ENCODE results near the gene PGAM1.

PGAM1 gene

DNA sequence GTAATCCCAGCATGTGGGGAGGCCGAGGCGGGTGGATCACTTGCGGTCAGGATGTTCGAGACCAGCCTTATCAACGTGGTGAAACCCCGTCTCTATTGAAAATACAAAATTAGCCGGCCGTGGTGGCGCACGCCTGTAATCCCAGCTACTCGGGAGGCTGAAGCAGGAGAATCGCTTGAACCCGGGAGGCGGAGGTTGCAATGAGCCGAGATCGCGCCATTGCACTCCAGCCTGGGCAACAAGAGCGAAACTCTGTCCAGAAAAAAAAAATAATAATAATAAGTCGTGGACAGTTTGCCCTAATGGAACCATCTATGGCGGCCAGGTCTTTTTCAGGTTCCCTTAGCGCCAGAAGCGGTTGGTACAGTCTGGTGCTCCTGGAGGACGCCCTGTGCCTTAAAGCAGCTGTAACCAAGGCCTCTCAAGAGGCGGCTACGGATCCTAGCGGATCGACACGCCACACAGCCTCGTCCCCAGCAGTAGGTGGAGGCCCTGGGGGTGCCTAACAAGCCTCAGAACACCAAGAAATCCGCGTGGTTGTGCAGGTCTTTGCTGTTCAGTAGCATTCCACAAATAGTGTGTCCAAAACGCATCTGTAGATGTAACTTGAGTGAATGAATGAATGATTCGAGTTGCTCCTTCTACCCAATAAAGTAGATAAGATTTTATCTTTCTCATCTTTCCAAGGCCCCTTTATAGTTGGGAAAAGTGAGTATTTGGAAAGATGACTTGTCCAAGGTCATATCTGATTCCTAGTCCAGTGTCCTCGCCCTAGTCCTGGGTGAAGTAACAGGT lies 982 bp downstream of the PGAM1 start:
- Histone ChIP-seq H3K27ac (peak overlapping the region; percentile 87), H3K27me3 (ENCODE audit: insufficient read depth, low read depth) (no peaks in the 10 kb centered on the region), H3K4me3 (IDR thresholded peaks at IDR 0.05; ENCODE audit: insufficient read depth, low read depth, low read length) (no peak overlapping the region), H3K79me2 (ENCODE audit: insufficient read depth, low read depth) (peaks cover 43% of the 10 kb centered on the region), H2AFZ (ENCODE audit: low read depth) (peak overlapping the region; percentile 44; the same call in 1 of the 2 replicates), H3K36me3 (ENCODE audit: insufficient read depth) (peaks cover 20% of the 10 kb centered on the region), H3K9ac (peak overlapping the region; percentile 96), H3K4me1 (ENCODE audit: low read depth, poor library complexity, severe bottlenecking) (peaks cover 20% of the 10 kb centered on the region), H3K4me2 (peak overlapping the region; percentile 77), H4K20me1 (ENCODE audit: insufficient read depth) (0 out of 2 replicates have a peak, but pooled peaks cover 6% of the 10 kb centered on the region)
- TF ChIP-seq, protein P1, sequence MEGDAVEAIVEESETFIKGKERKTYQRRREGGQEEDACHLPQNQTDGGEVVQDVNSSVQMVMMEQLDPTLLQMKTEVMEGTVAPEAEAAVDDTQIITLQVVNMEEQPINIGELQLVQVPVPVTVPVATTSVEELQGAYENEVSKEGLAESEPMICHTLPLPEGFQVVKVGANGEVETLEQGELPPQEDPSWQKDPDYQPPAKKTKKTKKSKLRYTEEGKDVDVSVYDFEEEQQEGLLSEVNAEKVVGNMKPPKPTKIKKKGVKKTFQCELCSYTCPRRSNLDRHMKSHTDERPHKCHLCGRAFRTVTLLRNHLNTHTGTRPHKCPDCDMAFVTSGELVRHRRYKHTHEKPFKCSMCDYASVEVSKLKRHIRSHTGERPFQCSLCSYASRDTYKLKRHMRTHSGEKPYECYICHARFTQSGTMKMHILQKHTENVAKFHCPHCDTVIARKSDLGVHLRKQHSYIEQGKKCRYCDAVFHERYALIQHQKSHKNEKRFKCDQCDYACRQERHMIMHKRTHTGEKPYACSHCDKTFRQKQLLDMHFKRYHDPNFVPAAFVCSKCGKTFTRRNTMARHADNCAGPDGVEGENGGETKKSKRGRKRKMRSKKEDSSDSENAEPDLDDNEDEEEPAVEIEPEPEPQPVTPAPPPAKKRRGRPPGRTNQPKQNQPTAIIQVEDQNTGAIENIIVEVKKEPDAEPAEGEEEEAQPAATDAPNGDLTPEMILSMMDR (conservative IDR thresholded peaks at IDR 0.05; ENCODE audit: low read depth, low read length) = no peak

- H3K4me2 ChIP-seq = peak overlapping the region; percentile 77
- no peak overlapping the region; the same call in 1 of the 2 replicates for H3K27ac ChIP-seq
- peaks cover 43% of the 10 kb centered on the region for H3K79me2 ChIP-seq (ENCODE audit: insufficient read depth, low read depth)
- H4K20me1 ChIP-seq (ENCODE audit: insufficient read depth) = 0 out of 2 replicates have a peak, but pooled peaks cover 6% of the 10 kb centered on the region
- peaks cover 20% of the 10 kb centered on the region for H3K4me1 ChIP-seq (ENCODE audit: low read depth, poor library complexity, severe bottlenecking)
- no peak overlapping the region for H3K4me3 ChIP-seq (IDR thresholded peaks at IDR 0.05; ENCODE audit: insufficient read depth, low read depth, low read length)
- TF ChIP-seq, protein P1 (conservative IDR thresholded peaks at IDR 0.05; ENCODE audit: low read depth, low read length) = no peak
- no peak overlapping the region for H3K9ac ChIP-seq
- H3K27me3 ChIP-seq (ENCODE audit: insufficient read depth, low read depth) = no peaks in the 10 kb centered on the region
- H3K36me3 ChIP-seq (ENCODE audit: insufficient read depth) = peaks cover 21% of the 10 kb centered on the region
- no peak overlapping the region for H2AFZ ChIP-seq (ENCODE audit: low read depth)
Measured at GRCh38 chr10:97427571-97428179, 1.7 kb downstream of the PGAM1 start.

GRCh38 chr10:97428572-97428981 lies 2.6 kb downstream of the PGAM1 start:
- H3K4me2 ChIP-seq = no peak overlapping the region
- H3K4me1 ChIP-seq (ENCODE audit: low read depth, poor library complexity, severe bottlenecking) = peaks cover 20% of the 10 kb centered on the region
- peaks cover 43% of the 10 kb centered on the region for H3K79me2 ChIP-seq (ENCODE audit: insufficient read depth, low read depth)
- H3K27ac ChIP-seq = no peak overlapping the region; the same call in 1 of the 2 replicates
- no peak overlapping the region for H2AFZ ChIP-seq (ENCODE audit: low read depth)
- H4K20me1 ChIP-seq (ENCODE audit: insufficient read depth) = 0 out of 2 replicates have a peak, but pooled peaks cover 6% of the 10 kb centered on the region
- no peaks in the 10 kb centered on the region for H3K27me3 ChIP-seq (ENCODE audit: insufficient read depth, low read depth)
- no peak overlapping the region for H3K9ac ChIP-seq
- no peak overlapping the region for H3K4me3 ChIP-seq (IDR thresholded peaks at IDR 0.05; ENCODE audit: insufficient read depth, low read depth, low read length)
- H3K36me3 ChIP-seq (ENCODE audit: insufficient read depth) = peaks cover 22% of the 10 kb centered on the region
- TF ChIP-seq, protein P1 (conservative IDR thresholded peaks at IDR 0.05; ENCODE audit: low read depth, low read length) = no peak

- peaks cover 14% of the 10 kb centered on the region; the same call in 1 of the 2 replicates for H3K36me3 ChIP-seq (ENCODE audit: insufficient read depth)
- H3K27me3 ChIP-seq (ENCODE audit: insufficient read depth, low read depth) = no peaks in the 10 kb centered on the region
- H4K20me1 ChIP-seq (ENCODE audit: insufficient read depth) = 0 out of 2 replicates have a peak, but pooled peaks cover 6% of the 10 kb centered on the region
- no peak overlapping the region for H3K4me2 ChIP-seq
- H2AFZ ChIP-seq (ENCODE audit: low read depth) = no peak overlapping the region
- H3K4me3 ChIP-seq (IDR thresholded peaks at IDR 0.05; ENCODE audit: insufficient read depth, low read depth, low read length) = no peak overlapping the region
- peaks cover 15% of the 10 kb centered on the region for H3K79me2 ChIP-seq (ENCODE audit: insufficient read depth, low read depth)
- H3K27ac ChIP-seq = peak overlapping the region; percentile 16; the same call in 1 of the 2 replicates
- H3K9ac ChIP-seq = no peak overlapping the region
- TF ChIP-seq, protein P1 (conservative IDR thresholded peaks at IDR 0.05; ENCODE audit: low read depth, low read length) = no peak
- no peaks in the 10 kb centered on the region for H3K4me1 ChIP-seq (ENCODE audit: low read depth, poor library complexity, severe bottlenecking)
Measured at GRCh38 chr10:97434055-97434454, 8.1 kb downstream of the PGAM1 start.

Measured in KMS-11 (cell line).